HEK293T (cell line): ENCODE results near the gene SMAP1.

Experiments
- ARNT ChIP-seq: fragments of 450-650 bp; IDR thresholded peaks from 2 replicates; pipeline ENCODE4 v1.6.1; 2017; ENCODE audit warnings: mild to moderate bottlenecking
- BHLHE40 ChIP-seq: fragments of 450-650 bp; IDR thresholded peaks from 2 replicates; pipeline ENCODE4 v1.6.1; 2016; ENCODE audit warnings: mild to moderate bottlenecking, moderate library complexity, borderline replicate concordance
- ELF4 ChIP-seq: fragments of 450-650 bp; IDR thresholded peaks from 2 replicates; pipeline ENCODE4 v1.6.1; 2017; ENCODE audit warnings: antibody characterized with exemption
- FOXA1 ChIP-seq: fragments of 450-650 bp; IDR thresholded peaks from 2 replicates; pipeline ENCODE4 v1.6.1; 2016; ENCODE audit warnings: mild to moderate bottlenecking
- FOXM1 ChIP-seq: fragments of 450-650 bp; IDR thresholded peaks from 2 replicates; pipeline ENCODE4 v1.6.1; 2017; ENCODE audit warnings: mild to moderate bottlenecking, borderline replicate concordance
- HDGF ChIP-seq: fragments of 450-650 bp; IDR thresholded peaks from 2 replicates; pipeline ENCODE4 v1.6.1; 2017; ENCODE audit warnings: antibody characterized with exemption, borderline replicate concordance
- SP1 ChIP-seq: fragments of 450-650 bp; IDR thresholded peaks from 2 replicates; pipeline ENCODE4 v1.6.1; 2017
- SUZ12 ChIP-seq: fragments of 450-650 bp; IDR thresholded peaks from 2 replicates; pipeline ENCODE4 v1.6.1; 2016; ENCODE audit warnings: mild to moderate bottlenecking
- ZNF384 ChIP-seq: fragments of 450-650 bp; IDR thresholded peaks from 2 replicates; pipeline ENCODE4 v1.6.1; 2016
- TF ChIP-seq, protein P1 (sequence below): fragments of 450-650 bp; IDR thresholded peaks from 2 replicates; pipeline ENCODE4 v1.6.1; 2016

DNA sequence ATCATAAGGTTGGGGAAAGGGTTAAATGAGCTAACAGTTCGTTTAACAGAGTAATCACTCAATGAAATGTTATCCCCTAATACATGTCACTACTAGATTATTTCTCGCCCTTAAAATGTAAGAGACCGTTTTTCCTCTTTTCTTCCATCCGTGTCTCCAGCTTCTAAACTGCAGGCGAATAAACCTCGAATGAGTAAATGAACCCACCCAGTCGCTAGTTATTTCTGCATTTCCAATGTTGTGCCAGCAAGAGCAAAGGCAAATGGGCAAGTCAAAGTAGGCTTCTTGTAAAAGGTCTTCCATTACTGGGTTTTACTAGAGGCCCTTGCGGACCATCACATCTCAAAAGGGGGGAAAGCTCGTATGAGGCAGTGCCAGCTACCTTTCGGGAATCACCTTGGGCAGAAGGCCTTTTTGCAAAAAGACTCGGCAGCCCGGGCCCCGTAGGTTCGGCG lies 400 bp upstream of the SMAP1 start:
- TF ChIP-seq SUZ12, result no peak
- TF ChIP-seq ELF4, result peak; percentile 43; the same call in 1 of the 2 replicates
- TF ChIP-seq HDGF, result no peak
- no peak for TF ChIP-seq ZNF384
- no peak for TF ChIP-seq FOXM1
- no peak for TF ChIP-seq FOXA1
- no peak for TF ChIP-seq BHLHE40
- no peak for TF ChIP-seq SP1
- no peak for TF ChIP-seq ARNT
- TF ChIP-seq, protein P1, sequence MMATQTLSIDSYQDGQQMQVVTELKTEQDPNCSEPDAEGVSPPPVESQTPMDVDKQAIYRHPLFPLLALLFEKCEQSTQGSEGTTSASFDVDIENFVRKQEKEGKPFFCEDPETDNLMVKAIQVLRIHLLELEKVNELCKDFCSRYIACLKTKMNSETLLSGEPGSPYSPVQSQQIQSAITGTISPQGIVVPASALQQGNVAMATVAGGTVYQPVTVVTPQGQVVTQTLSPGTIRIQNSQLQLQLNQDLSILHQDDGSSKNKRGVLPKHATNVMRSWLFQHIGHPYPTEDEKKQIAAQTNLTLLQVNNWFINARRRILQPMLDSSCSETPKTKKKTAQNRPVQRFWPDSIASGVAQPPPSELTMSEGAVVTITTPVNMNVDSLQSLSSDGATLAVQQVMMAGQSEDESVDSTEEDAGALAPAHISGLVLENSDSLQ, result no peak
